T47D (cell line): ENCODE data around the gene VPS36.
"Not testable (repeated sequence)": the region's sequence is repeated elsewhere in the genome, so short reads cannot be mapped to it uniquely, and the experiment has no call there.

ENCODE experiments used
- DNase-seq, 2 experiments: peaks; one replicate each; pipeline versions ENCODE4 v3.0.0 to v3.0.0-alpha.2; 2011 to 2012; ENCODE audit warnings: low read depth in 1 of 2, low spot score in 1 of 2
- JUND ChIP-seq: IDR thresholded peaks from 2 replicates; pipeline ENCODE4 v1.6.1; 2012; ENCODE audit warnings: low read depth
- in situ Hi-C: cut with HindIII; loops from 2 replicates; pipeline ENCODE4 v1.10.0; 2016; ENCODE audit warnings: low sequenced_read_pairs, low pct_unique_long_range_greater_than_20kb

The VPS36 gene

DNA sequence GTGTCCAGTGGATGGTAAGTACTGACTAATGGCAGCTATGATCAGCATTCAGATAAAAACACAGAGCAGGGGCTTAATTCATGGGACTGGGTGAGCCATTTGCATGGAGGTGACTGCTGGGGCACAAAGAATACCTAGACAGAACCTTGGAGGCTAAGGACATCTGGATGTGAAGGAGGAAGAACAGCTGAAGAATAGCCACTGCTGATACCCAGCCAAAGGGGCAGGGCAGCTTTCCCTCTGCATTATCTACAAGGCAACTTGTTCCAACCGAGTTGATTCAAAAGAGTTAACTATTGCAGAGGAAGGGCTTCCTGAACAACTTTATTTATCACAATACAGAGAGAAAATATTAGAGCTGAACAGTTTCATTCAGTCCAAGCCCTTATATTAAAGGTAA lies 31.4 kb downstream of the VPS36 start:
- no peak for TF ChIP-seq JUND
- in situ Hi-C loops, result no loop called here
- DNase-seq, result no peak

- no peak for DNase-seq
- in situ Hi-C loops, result no loop called here
- TF ChIP-seq JUND, result no peak
Measured at GRCh38 chr13:52414963-52415362, 35.5 kb downstream of the VPS36 start.

DNA sequence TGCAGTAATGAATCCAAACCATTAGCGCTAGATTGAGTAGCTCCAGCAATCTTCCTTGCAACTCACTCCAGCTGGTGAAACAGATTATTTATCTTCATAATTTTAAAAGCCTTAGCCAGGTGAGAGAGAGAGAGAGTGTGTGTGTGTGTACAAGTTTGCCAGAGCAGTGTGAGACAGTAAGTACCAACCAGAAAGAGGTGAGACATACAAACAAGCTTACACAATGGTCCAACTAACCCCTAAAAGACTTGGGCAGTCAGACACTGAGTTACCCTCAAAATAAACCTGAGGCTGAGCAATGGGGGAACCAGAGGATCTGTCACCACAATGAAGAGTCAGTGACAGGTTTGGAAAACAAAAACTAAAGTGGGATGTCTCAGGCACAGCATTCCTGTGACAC lies 36.4 kb downstream of the VPS36 start:
- TF ChIP-seq JUND, result no peak
- in situ Hi-C loops, result no loop called here
- no peak for DNase-seq

DNA sequence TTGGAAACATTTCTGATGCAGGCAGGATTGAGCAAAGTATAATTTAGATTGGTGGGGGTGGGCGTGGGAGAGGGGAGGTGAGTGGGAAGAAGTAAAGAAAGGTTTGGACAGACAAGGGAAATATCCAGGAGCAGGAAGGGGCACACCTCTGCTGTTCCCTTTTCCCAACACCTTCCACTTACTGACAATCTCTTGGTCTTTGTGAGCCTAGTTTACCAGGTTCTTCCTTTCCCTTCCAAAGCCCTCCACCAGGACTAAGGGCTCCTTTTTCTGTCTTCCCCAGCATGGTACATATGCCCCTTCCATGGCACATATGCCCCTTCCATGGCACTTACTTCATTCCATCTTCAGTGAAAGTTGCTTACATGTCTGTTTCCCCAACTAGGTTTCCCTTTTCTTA lies 38.3 kb downstream of the VPS36 start:
- in situ Hi-C loops, result no loop called here
- no peak for DNase-seq
- no peak for TF ChIP-seq JUND

GRCh38 chr13:52411629-52412028 lies 38.8 kb downstream of the VPS36 start:
- no peak for TF ChIP-seq JUND
- in situ Hi-C loops, result no loop called here
- no peak for DNase-seq

GRCh38 chr13:52408071-52408658 lies 42.3 kb downstream of the VPS36 start:
- DNase-seq, in situ Hi-C loops: not testable (repeated sequence)

DNA sequence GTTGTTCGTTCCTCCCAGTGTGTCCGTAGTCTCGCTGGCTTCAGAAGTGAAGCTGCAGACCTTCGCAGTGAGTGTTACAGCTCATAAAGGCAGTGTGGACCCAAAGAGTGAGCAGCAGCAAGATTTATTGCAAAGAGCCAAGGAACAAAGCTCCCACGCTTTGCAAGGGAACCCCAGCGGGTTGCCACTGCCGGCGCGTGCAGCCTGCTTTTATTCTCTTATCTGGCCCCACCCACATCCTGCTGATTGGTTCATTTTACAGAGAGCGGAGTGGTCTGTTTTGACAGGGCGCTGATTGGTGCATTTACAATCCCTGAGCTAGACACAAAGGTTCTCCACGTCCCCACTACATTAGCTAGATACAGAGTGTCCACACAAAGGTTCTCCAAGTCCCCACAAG lies 43.0 kb downstream of the VPS36 start:
- DNase-seq, in situ Hi-C loops: not testable (repeated sequence)

DNA sequence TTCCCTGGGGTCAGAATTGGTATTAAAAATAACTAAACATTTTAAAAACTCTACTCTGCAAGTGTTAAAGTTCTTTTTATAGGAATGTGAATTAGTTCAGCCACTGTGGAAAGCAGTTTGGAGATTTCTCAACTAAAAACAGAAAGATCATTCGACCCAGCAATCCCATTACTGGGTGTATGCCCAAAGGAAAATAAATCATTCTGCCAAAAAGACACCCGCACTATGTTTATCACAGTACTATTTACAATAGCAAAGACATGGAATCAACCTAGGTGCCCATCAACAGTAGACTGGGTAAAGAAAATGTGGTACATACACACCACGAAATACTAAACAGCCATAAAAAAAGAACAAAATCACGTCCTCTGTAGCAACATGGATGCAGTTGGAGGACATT lies 43.8 kb downstream of the VPS36 start:
- in situ Hi-C loops, result no loop called here
- DNase-seq, result no peak
- no peak for TF ChIP-seq JUND

- DNase-seq, result no peak
- in situ Hi-C loops, result no loop called here
- TF ChIP-seq JUND, result no peak
Measured at GRCh38 chr13:52405767-52406494, 44.5 kb downstream of the VPS36 start, which contains the start of gene THSD1. Gene THSD1, minus strand, starts transcription at chr13:52406172. Its CDS starts 3,572 bp downstream, at chr13:52402600.

GRCh38 chr13:52405369-52405766 lies 45.1 kb downstream of the VPS36 start:
- no peak for DNase-seq
- in situ Hi-C loops, result no loop called here
- TF ChIP-seq JUND, result no peak

DNA sequence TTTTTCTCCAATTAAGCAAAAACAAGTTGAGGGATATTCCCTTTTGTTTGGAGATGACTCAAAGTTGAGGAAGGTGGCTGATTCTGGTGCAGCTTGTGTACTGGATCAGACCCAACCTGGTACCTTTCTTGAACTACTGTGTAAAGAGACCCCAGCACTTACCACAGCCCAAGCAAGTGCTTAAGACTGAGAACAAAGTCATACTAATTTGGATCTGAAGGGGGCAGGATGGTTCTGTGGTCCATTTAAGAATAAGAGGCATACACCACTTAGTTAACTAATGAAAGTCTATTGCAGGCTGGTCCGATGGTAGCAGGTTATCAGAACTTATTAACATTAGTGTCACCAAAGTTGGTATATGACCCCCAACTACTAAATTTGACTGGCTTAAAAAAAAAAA lies 50.7 kb downstream of the VPS36 start:
- no peak for TF ChIP-seq JUND
- peak in 1 of 2 experiments; percentile 20 for DNase-seq
- in situ Hi-C loops, result no loop called here

- DNase-seq, result no peak
- in situ Hi-C loops, result no loop called here
- TF ChIP-seq JUND, result no peak
Measured at GRCh38 chr13:52399046-52399445, 51.4 kb downstream of the VPS36 start.

DNA sequence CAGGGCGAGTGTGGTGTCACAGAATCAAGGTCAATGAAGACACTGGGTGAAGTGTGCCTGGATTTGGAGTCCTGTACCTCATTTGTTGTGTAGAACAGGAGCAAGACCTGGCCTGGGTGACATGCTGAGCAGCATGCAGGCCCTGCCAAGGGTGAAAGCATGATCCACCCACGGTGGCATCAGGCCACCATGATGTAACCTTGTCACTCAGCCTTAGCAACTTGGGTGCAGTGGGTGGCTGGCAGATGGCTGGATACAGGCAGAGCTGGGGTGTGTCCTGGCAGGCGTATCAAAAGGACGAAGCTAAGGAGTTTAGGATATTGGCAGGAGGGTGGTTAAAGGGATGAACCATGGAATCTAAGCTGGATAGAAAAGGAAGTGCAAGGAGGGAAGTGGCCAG lies 54.7 kb downstream of the VPS36 start:
- in situ Hi-C loops, result no loop called here
- no peak for TF ChIP-seq JUND
- DNase-seq, result no peak

DNA sequence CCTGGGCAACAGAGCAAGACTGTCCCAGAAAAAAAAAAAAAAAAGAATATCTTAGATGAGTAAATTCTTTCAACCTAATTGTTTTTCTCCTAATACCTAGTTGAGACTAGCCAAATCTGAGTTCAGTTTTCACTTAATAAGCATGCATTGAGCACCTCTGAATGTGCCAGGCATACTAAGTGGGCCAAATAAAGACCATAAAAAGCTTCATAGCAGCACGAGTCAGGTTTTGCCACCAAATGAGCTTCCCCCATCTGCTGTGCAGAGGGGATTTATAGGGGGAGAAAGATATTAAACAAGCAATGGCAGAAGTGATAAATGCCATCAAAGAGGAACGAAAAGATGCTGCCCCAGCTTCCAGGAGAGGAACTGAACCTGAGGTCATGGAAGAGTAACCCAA lies 55.8 kb downstream of the VPS36 start:
- TF ChIP-seq JUND, result no peak
- in situ Hi-C loops, result no loop called here
- no peak for DNase-seq
